GF-D8 (cell line): ENCODE measurements around the gene RXRA.

Experiments used
- DNase-seq: peaks from one replicate; lab custom pipeline; 2025; lab: John Stamatoyannopoulos, UW

The RXRA gene

GRCh38 chr9:134419684-134420076 lies 93.4 kb downstream of the RXRA start:
- DNase-seq, result no peak

GRCh38 chr9:134420281-134420845 lies 94.1 kb downstream of the RXRA start:
- no peak for DNase-seq

- no peak for DNase-seq
These were observed 94.7 kb downstream of the RXRA start for GRCh38 chr9:134420974-134421432.

GRCh38 chr9:134421888-134422287 lies 95.6 kb downstream of the RXRA start:
- DNase-seq, result no peak

- DNase-seq, result no peak
These were observed 96.2 kb downstream of the RXRA start for GRCh38 chr9:134422301-134423090.

- DNase-seq, result no peak
These were observed 96.9 kb downstream of the RXRA start for GRCh38 chr9:134423166-134423565.

GRCh38 chr9:134423749-134424148 lies 97.5 kb downstream of the RXRA start:
- no peak for DNase-seq

- DNase-seq, result no peak
These were observed 98.6 kb downstream of the RXRA start for GRCh38 chr9:134424818-134425217.

GRCh38 chr9:134425401-134425800 lies 99.1 kb downstream of the RXRA start:
- DNase-seq, result no peak

GRCh38 chr9:134425812-134426211 lies 99.6 kb downstream of the RXRA start:
- no peak for DNase-seq

- DNase-seq, result no peak
These were observed 100.2 kb downstream of the RXRA start for GRCh38 chr9:134426436-134426835.

- no peak for DNase-seq
These were observed 101.0 kb downstream of the RXRA start for GRCh38 chr9:134427153-134427782.

- no peak for DNase-seq
These were observed 102.3 kb downstream of the RXRA start for GRCh38 chr9:134428559-134428958.

GRCh38 chr9:134429007-134429406 lies 102.8 kb downstream of the RXRA start:
- DNase-seq, result no peak

- no peak for DNase-seq
These were observed 103.2 kb downstream of the RXRA start for GRCh38 chr9:134429481-134429880.

GRCh38 chr9:134431095-134431494 lies 104.8 kb downstream of the RXRA start:
- no peak for DNase-seq

- no peak for DNase-seq
These were observed 105.4 kb downstream of the RXRA start for GRCh38 chr9:134431626-134432025.

GRCh38 chr9:134432471-134432870 lies 106.2 kb downstream of the RXRA start:
- DNase-seq, result no peak

GRCh38 chr9:134433101-134433500 lies 106.8 kb downstream of the RXRA start:
- no peak for DNase-seq

GRCh38 chr9:134433909-134434882 lies 107.9 kb downstream of the RXRA start:
- no peak for DNase-seq

- no peak for DNase-seq
These were observed 108.7 kb downstream of the RXRA start for GRCh38 chr9:134434894-134435506.
